HL-60 (cell line): Measurements from ENCODE around the gene ABCA10.
"Not testable (repeated sequence)": the region's sequence is repeated elsewhere in the genome, so short reads cannot be mapped to it uniquely, and the experiment has no call there.

Experiments
- DNase-seq, 2 experiments: peaks; one replicate each; pipeline ENCODE4 v3.0.0-alpha.2; 2010 to 2020; ENCODE audit warnings: low read depth in 1 of 2, low spot score in 1 of 2
- H3K27ac ChIP-seq: fragments of 250-450 bp; sonication (Bioruptor Pico); replicated peaks from 2 replicates; pipeline ENCODE4 v1.5.1; 2020; ENCODE audit warnings: mild to moderate bottlenecking, moderate library complexity
- H3K27me3 ChIP-seq: fragments of 250-450 bp; sonication (Bioruptor Pico); 2 replicates; pipeline ENCODE4 v1.5.1; 2021; ENCODE audit warnings: mild to moderate bottlenecking, moderate library complexity; ENCODE audit not compliant: insufficient read depth, poor library complexity, severe bottlenecking
- H3K4me3 ChIP-seq: replicated peaks from 2 replicates; pipeline ENCODE4 v1.5.1; 2011; ENCODE audit warnings: mild to moderate bottlenecking, control low read depth, low read length; ENCODE audit not compliant: insufficient read depth
- GABPA ChIP-seq: IDR thresholded peaks from 2 replicates; pipeline ENCODE4 v1.6.1; 2012; ENCODE audit warnings: low read depth
- POLR2AphosphoS5 ChIP-seq: IDR thresholded peaks from 2 replicates; pipeline ENCODE4 v1.6.1; 2012; ENCODE audit warnings: low read depth
- SPI1 ChIP-seq: IDR thresholded peaks from 2 replicates; pipeline ENCODE4 v1.6.1; 2012; ENCODE audit warnings: low read depth, mild to moderate bottlenecking, borderline replicate concordance
- TF ChIP-seq, protein P1 (sequence below): IDR thresholded peaks from 2 replicates; pipeline ENCODE4 v1.6.1; 2012; ENCODE audit warnings: low read depth; ENCODE audit not compliant: insufficient replicate concordance
- TF ChIP-seq, protein P2 (sequence below): IDR thresholded peaks from one replicate; pipeline ENCODE4 v1.5.1; 2011; ENCODE audit warnings: low read length, control low read depth, inconsistent platforms; ENCODE audit not compliant: insufficient read depth

ABCA10 gene

DNA sequence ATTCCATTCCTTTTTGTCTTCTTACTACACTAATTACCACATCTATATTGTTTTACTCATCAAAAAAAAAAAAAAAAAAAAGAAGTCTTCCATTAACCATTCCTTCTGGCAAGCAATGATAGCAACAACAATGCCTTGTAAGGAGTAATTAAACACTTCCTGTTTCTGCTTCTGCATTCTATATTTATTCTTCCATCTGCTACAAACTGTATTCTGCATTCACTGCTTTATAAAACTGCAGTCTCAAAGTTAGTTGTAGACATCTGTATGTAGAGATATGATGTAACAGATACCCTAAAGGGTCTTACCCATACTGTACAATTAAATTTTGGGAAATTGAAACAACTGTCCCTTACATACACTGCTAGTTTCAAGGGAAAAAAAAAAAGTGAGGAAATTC is 58.2 kb downstream of the ABCA10 start:
- Histone ChIP-seq H3K4me3 (no peak overlapping the region), H3K27me3 (no peaks in the 10 kb centered on the region), H3K27ac (no peak overlapping the region)
- TF ChIP-seq, protein P1, sequence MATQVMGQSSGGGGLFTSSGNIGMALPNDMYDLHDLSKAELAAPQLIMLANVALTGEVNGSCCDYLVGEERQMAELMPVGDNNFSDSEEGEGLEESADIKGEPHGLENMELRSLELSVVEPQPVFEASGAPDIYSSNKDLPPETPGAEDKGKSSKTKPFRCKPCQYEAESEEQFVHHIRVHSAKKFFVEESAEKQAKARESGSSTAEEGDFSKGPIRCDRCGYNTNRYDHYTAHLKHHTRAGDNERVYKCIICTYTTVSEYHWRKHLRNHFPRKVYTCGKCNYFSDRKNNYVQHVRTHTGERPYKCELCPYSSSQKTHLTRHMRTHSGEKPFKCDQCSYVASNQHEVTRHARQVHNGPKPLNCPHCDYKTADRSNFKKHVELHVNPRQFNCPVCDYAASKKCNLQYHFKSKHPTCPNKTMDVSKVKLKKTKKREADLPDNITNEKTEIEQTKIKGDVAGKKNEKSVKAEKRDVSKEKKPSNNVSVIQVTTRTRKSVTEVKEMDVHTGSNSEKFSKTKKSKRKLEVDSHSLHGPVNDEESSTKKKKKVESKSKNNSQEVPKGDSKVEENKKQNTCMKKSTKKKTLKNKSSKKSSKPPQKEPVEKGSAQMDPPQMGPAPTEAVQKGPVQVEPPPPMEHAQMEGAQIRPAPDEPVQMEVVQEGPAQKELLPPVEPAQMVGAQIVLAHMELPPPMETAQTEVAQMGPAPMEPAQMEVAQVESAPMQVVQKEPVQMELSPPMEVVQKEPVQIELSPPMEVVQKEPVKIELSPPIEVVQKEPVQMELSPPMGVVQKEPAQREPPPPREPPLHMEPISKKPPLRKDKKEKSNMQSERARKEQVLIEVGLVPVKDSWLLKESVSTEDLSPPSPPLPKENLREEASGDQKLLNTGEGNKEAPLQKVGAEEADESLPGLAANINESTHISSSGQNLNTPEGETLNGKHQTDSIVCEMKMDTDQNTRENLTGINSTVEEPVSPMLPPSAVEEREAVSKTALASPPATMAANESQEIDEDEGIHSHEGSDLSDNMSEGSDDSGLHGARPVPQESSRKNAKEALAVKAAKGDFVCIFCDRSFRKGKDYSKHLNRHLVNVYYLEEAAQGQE: no peak
- peak; percentile 87 for TF ChIP-seq SPI1
- DNase-seq: peak in 1 of 2 experiments; percentile 34

DNA sequence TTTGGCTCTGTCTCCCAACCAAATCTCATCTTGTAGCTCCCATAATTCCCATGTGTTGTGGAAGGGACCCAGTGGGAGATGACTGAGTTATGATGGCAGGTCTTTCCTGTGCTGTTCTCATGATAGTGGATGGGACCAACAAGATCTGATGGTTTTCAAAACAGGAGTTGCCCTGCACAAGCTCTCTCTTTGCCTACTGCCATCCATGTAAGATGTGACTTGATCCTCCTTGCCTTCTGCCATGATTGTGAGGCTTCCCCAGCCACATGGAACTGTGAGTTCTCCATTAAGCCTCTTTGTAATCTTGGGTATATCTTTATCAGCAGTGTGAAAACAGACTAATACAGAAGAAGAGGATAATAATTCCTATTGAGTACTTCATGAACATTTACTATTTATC is 60.0 kb downstream of the ABCA10 start:
- not testable (repeated sequence) for H3K4me3 ChIP-seq, H3K27ac ChIP-seq, H3K27me3 ChIP-seq, DNase-seq

DNA sequence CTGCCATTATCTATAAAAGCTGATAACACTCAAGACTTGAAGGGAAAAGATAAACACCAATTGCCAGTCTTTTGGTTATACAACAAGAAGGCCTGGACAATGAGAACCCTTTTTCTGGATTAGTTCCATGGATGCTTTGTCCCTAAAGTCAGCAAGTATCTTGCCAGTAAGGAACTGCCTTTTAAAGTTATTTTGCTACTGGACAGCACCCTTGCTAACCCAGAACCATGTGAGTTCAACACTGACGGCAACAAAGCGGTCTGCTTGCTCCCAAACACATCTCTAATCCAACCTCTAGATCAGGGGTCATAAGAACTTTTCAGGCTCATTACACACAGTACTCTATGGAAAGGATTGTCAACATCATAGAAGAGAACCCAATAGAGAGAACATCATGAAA is 61.7 kb downstream of the ABCA10 start:
- no peak overlapping the region for H3K27ac ChIP-seq
- no peaks in the 10 kb centered on the region for H3K27me3 ChIP-seq
- no peak overlapping the region for H3K4me3 ChIP-seq
- TF ChIP-seq, protein P2, sequence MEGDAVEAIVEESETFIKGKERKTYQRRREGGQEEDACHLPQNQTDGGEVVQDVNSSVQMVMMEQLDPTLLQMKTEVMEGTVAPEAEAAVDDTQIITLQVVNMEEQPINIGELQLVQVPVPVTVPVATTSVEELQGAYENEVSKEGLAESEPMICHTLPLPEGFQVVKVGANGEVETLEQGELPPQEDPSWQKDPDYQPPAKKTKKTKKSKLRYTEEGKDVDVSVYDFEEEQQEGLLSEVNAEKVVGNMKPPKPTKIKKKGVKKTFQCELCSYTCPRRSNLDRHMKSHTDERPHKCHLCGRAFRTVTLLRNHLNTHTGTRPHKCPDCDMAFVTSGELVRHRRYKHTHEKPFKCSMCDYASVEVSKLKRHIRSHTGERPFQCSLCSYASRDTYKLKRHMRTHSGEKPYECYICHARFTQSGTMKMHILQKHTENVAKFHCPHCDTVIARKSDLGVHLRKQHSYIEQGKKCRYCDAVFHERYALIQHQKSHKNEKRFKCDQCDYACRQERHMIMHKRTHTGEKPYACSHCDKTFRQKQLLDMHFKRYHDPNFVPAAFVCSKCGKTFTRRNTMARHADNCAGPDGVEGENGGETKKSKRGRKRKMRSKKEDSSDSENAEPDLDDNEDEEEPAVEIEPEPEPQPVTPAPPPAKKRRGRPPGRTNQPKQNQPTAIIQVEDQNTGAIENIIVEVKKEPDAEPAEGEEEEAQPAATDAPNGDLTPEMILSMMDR: no peak
- no peak for TF ChIP-seq GABPA
- no peak for TF ChIP-seq SPI1
- TF ChIP-seq, protein P1: peak; percentile 13
- no peak for DNase-seq

DNA sequence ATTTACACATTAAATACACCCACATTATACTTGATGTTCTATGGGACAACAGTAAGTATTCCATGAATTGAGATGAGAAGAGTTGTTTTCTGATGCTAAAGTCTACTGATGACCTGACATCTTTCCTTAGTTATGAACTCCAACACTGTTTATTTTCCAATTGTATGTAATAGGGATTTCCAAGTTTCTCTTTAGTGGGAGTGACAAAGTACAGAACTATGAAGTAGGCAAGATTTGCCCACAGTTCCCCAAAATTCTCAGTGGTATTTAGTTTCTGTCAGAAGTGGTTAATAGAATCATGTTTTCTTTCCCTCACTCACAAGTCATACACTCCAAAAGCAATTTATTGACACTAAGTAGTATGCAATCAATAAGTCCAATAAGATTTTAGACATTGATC is 64.4 kb downstream of the ABCA10 start:
- TF ChIP-seq POLR2AphosphoS5: no peak
- TF ChIP-seq SPI1: no peak
- TF ChIP-seq, protein P1: no peak
- no peak overlapping the region for H3K4me3 ChIP-seq
- no peak for DNase-seq
- no peaks in the 10 kb centered on the region for H3K27me3 ChIP-seq
- H3K27ac ChIP-seq: no peak overlapping the region

DNA sequence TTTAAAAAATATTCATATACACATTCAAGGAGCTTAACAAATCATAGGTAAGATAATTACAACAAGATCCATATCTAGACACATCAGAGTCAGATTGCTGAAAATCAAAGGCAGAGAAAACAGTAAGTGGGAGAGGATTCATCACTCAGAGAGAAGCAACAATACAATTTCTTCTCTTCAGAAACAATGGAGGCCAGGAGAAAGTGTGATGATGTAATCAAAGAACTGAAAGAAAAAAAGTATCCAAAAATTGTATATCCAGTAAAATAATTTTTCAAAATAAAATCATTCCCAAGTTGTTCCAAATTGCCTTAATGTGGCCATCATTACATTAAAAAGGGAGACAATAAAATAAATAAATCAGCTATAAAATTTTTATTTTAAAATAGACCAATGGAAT is 69.2 kb downstream of the ABCA10 start:
- Histone ChIP-seq H3K27ac (no peak overlapping the region), H3K4me3 (no peak overlapping the region), H3K27me3 (no peaks in the 10 kb centered on the region)
- no peak for TF ChIP-seq GABPA
- no peak for TF ChIP-seq POLR2AphosphoS5
- TF ChIP-seq SPI1: no peak
- no peak for DNase-seq
